Activated CD8-positive, alpha-beta memory T cell treated with anti-CD3 and anti-CD28 coated beads for 36 hours (primary cell): Measurements from ENCODE around the gene TEAD2. TPM values are rescaled to one million over a fixed set of nuclear protein-coding genes. Genes with fewer than 3 reads are reported as not detected.

Experiments
- CTCF ChIA-PET: fragments of 350-600 bp; sonication (Branson Sonifier 250); formaldehyde crosslinking; loops from one replicate; lab custom pipeline; 2021; ENCODE audit warnings: antibody characterized with exemption; lab: Charles Lee
- POLR2A ChIA-PET: fragments of 350-600 bp; sonication (Branson Sonifier 250); formaldehyde crosslinking; loops from one replicate; lab custom pipeline; 2021; ENCODE audit warnings: antibody characterized with exemption; lab: Charles Lee
- total RNA-seq, 2 experiments: library from RNA; stranded (reverse); gene quantifications; one replicate each; pipeline ENCODE4 v1.2.3, GENCODE V29; 2021

TEAD2 gene
- total RNA-seq: not detected

DNA sequence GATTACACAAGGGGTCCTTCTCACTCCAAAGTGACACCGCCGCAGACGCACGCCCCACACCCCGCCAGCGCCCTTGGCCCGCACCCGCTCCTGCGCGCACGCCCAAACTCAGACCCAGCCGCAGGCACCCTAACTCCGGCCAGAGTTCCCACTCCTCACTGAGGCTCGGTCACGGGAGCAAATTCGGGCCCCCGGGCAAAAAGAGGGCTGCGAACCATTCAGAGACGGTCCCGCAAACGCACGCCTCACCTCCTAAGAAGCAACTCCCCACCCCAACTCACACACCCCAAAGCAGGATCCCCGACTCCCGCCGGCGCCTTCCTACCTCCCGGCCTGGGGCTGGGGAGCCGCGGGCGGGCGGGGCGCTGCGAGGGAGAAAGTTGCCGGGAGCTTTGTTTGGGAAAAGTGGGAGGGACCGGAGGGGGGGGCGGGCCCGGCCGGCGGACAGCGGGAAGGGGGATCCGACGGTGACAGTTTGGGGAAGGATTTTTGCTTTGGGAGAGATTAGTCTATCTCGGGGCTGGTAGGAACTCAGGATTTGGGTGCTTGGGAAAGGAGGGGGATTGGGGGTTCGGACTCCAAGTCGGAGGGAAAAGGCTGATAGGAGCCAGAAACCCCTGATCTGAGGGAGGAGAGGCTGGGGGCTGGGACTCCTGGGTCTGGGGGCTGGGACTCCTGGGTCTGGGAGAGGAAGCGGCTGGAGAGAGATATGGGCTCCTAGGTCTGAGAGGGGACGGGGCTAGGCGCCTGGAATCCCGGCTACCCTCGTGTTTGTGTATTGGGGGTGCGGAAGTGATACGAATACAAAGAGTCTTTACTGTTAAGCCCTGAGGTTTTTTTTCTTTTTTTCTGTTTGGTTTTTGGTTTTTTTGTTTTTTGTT, at the start of gene TEAD2:
TEAD2 (minus strand) TSS at position 369 of the 881 bp plus-strand sequence. CDS start 2,341 bp downstream, outside the sequence.
- ChIA-PET CTCF (no interaction called here), POLR2A (interaction anchor here (0.6 kb wide), 1 partner anchor 734 kb away, joined by 4 read pairs; no protein-coding TSS in a partner anchor)

DNA sequence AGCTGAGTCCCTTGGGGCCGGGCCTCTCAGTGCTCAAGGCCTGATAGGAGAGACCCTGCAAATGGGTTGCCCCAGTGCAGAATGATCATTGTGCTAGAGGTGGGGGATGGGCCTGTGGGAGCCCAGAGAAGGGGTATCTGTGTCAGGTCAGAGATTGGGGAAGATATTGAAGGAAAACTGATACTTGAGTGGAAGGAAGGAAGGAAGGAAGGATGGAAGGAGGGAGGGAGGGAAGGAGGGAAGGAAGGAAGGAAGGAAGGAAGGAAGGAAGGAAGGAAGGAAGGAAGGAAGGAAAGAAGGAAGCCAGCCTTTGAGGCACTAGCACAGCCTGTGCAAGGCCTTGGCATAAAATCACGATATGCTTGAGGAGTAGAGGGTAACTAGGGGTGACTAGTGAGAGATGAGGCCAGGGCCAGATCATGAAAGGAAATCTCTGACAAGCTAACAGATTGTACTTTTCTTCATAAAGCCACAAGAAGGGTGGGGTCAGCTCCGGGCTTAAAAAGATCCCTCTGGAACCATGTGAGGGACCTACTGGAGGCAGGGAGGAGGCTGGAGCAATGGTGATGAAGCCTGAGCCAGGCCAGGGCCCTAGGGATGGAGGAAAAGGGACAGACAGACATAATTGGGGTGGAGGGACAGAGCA, 49.6 kb upstream of the TEAD2 start:
- CTCF ChIA-PET: interaction anchor here (0.7 to 2.5 kb wide), 3 partner anchors 27 to 525 kb away, joined by 3 to 5 read pairs (median 3); no protein-coding TSS in a partner anchor
- POLR2A ChIA-PET: no interaction called here

DNA sequence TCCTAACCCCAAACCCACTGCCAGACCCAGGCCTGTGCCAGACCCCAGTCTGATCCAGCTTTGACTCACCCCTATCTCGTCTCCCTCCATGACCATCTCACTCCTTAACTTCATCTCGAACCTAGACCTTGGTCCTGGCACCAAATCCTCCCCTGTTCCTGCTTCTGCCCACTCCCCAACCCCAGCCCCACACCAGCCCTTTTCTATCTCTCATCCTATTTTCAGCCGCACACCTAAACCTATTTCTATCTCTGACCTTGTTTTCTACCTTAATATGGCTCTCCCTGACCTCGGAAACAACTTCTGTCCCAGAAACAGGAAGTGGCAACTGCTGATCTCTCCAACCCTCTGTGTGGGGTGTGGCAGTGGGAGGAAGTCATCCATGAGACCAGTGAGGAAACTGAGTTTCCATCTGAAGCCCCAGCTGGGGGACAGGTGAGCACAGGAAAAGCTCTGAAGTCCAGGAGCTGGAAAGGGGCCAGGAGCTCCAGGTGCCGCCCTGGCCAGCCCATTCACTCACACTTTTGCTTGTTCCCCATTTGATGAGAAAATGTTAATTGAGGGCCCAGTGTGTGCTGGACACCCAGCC, 47.3 kb upstream of the TEAD2 start:
- CTCF ChIA-PET: interaction anchor here (1.4 to 2.5 kb wide), 2 partner anchors 18 to 81 kb away, joined by 4 to 5 read pairs; no protein-coding TSS in a partner anchor
- POLR2A ChIA-PET: interaction anchor here (1.3 kb wide), 1 partner anchor 32 kb away, joined by 7 read pairs; the partner anchor contains the start of gene SLC17A7

DNA sequence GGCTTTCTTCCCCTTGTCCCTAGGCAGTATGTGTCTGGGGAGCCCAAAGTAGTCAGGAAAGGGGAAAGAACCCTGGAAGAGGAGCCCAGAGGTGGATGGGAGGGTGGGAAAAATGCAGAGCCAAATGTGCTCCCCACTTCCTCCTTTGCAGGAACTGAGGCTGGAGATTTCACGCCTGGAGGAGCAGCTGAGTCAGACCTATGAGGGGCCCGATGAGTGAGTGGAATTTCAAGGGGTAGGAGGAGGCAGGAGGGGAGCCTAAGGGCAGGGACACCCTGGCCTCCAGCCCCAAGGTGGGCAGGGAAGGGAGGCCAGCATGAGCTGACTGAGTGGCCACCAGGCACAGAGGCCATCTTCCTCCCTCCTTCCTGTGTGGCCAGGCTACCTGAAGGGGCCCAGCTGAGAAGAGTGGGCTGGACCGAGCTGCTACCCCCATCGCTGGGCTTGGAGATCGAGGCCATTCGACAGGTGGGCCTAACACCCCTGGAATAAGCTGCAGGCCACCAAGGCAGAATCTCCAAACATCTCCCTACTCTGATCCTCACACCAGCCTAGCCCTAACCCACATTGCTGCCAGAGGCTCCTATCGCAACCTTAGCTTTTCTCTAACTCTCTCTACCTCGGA, 46.7 kb upstream of the TEAD2 start:
- CTCF ChIA-PET: interaction anchor here (0.9 to 2.5 kb wide), 3 partner anchors 17 to 81 kb away, joined by 4 to 6 read pairs (median 5); no protein-coding TSS in a partner anchor
- POLR2A ChIA-PET: interaction anchor here (0.7 kb wide), 1 partner anchor 210 kb away, joined by 3 read pairs; no protein-coding TSS in a partner anchor

DNA sequence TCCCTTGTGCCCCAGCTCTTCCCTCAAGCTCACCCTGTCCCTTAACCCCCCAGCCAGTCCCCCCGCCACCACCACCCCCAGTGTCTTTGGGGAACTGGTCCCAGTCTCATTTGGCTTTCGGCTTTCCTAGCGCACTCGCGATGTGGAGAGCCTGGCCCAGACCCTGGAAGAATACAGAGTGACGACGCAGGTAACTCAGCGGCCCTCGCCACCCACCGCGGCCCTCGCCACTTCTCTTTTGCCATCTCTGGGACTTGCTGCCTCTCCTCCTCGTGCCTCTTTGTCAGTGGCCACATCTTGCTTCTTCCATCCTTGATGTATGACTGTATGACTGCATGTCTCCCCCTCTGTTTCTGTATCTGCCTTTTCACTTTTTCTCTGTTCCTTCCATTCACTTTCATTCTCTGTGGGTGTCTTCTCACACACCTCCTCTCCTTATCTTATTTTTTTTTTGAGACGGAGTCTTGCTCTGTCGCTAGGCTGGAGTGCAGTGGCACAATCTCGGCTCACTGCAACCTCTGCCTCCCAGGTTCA, 45.3 kb upstream of the TEAD2 start:
- CTCF ChIA-PET: interaction anchor here (0.9 kb wide), 1 partner anchor 23 kb away, joined by 4 read pairs; no protein-coding TSS in a partner anchor
- POLR2A ChIA-PET: no interaction called here

DNA sequence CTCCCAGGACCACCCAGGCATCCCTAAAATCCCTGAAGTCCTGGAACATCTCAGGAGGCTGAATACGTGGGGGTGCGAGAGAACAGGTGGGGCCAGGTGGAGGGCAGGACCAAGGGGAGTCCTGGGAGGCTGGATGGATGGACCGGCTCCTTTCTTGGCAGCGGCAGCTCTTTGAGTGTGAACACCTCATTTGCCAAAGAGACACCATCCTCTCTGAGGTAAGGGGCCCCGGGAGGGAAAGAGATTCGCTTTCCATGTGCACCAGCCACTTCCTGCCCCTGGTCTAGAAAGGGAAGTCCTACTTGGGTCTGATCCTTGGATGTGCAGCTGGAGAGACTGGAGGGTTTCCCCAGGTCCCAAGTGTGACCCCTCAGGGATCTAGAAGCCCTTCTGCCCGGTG, 44.9 kb upstream of the TEAD2 start:
- ChIA-PET POLR2A (no interaction called here), CTCF (interaction anchor here (0.9 kb wide), 1 partner anchor 23 kb away, joined by 4 read pairs; no protein-coding TSS in a partner anchor)

DNA sequence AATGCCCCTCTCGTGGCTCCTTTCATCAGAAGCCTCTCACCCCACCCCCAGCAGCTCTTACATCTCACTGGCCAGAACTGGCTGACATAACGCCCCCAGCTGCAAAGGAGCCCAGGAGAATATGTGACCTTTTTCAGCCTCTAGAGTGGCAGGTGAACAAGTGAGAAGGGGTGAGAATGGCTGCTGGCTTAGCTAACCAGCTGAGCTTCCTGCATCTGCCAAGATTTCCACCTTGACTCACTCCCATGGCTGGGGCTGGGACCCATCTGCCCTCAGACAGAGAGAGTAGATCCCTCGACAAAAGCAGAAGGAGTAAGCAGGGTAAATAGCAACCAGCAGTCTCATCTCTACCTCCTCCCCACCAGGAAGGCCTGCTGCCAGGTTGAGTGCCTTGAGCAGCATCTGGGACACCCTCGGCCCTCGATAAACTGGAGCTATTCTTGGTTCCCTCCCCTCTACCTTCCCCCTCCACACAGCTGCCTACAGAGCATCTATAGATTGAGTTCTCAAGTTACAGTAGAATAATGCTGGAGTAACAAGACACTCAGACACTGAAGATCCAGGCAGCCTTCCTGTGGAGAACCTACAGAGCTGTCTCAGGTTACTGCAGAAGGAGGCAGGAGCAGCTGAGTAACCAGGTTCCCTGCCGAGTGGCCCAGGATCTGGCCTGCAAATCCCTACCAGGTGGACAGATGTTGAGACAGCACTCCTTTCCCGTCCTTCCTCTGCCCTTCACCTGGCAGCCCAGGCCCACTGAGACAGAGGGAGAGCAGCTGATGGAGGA, 41.4 kb upstream of the TEAD2 start:
- ChIA-PET POLR2A (no interaction called here), CTCF (interaction anchor here (1.4 kb wide), 1 partner anchor 12 kb away, joined by 3 read pairs; no protein-coding TSS in a partner anchor)

DNA sequence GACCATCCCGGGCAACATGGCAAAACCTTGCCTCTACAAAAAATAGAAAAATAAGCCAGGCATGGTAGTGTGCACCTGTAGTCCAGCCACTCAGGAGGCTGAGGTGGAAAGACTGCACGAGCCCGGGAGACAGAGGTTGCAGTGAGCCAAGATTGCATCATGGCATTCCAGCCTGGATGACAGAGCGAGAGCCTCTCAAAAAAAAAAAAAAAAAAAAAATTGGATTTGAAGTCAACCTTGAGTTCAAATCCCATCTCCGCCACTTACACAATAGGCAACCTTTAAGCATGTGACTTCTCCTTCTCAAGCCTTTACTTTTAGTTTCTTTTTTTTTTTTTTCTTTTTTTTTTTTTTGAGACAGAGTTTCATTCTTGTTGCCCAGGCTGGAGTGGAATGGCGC, 37.8 kb upstream of the TEAD2 start:
- ChIA-PET CTCF (no interaction called here), POLR2A (no interaction called here)

DNA sequence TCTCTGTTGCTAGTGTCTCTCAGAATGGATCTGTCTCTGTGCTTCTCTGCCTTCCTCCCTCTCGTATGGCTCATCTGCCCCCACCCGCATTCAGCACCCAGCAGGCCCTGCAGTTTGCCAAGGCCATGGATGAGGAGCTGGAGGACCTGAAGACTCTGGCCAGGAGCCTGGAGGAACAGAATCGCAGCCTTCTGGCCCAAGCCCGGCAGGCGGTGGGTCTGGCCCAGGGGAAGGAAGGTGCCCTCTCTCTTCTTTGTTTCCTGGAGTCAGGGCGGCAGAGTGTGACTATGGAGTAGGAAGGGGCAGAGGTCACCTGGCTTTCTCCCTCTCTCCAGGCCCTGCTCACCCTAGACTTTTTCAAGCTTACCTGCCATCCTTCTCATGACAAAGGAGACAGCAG, 36.7 kb upstream of the TEAD2 start:
- POLR2A ChIA-PET: interaction anchor here (1.0 kb wide), 1 partner anchor 27 kb away, joined by 3 read pairs; no protein-coding TSS in a partner anchor
- CTCF ChIA-PET: no interaction called here

DNA sequence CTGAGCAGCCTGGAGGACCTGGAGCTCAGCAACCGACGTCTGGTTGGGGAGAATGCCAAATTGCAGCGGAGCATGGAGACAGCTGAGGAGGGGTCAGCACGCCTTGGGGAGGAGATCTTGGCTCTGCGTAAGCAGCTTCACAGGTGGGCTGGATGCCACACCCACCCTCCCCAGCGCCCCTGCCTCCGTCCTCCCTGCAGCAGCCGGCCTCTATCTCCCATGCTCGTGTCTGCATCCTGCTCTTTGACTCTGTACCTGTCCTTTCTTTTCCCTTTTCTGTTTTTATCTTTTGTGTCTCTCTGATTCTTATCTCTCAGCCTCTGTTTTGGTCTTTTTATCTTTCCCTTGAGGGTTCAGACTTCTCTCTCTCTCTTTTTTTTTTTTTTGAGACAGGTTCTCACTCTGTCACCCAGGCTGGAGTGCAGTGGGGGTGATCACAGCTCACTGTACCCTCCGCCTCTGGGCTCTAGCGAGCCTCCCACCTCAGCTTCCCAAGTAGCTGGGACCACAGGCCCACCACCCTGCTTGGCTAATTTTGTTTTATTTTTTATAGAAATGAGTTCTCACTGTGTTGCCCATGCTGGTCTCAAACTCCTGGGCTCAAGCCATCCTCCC, 35.9 kb upstream of the TEAD2 start:
- ChIA-PET POLR2A (interaction anchor here (1.0 kb wide), 1 partner anchor 28 kb away, joined by 3 read pairs; no protein-coding TSS in a partner anchor), CTCF (no interaction called here)

DNA sequence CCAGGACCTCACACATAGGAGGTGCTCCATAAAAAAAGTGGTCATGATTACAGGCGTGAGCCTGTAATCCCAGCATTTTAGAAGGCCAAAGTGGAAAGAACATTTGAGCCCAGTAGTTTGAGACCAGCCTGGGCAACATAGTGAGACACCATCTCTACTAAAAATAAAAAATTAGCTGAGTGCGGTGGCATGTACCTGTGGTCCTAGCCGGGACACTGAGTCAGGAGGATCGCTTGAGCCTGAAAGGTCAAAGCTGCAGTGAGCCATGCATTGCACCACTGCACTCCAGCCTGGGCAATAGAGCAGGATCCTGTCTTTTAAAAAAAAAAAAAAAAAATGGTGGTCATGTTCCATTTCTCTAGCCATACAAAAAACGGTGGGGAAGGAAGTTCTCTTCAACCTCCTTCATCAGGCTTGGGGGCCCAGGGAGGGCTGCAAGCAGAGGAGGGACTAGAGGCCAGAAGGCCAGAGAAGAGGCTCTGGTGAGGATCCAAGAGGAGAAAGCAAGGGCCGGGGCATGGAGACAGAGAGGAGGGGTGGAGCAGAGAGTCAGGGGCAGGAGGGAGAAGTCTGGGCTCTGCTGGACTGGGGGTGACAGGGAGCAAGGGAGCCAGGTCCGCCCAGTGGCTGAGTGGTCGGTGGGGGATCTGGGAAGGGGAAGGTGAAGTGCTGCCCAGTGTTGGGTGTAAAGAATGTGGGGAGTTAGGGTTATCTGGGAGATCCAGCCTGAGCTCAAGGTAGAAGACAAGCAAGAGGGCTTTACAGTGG, 34.7 kb upstream of the TEAD2 start:
- CTCF ChIA-PET: interaction anchor here (0.7 kb wide), 1 partner anchor 255 kb away, joined by 3 read pairs; no protein-coding TSS in a partner anchor
- POLR2A ChIA-PET: interaction anchor here (0.7 kb wide), 1 partner anchor 285 kb away, joined by 7 read pairs; no protein-coding TSS in a partner anchor

DNA sequence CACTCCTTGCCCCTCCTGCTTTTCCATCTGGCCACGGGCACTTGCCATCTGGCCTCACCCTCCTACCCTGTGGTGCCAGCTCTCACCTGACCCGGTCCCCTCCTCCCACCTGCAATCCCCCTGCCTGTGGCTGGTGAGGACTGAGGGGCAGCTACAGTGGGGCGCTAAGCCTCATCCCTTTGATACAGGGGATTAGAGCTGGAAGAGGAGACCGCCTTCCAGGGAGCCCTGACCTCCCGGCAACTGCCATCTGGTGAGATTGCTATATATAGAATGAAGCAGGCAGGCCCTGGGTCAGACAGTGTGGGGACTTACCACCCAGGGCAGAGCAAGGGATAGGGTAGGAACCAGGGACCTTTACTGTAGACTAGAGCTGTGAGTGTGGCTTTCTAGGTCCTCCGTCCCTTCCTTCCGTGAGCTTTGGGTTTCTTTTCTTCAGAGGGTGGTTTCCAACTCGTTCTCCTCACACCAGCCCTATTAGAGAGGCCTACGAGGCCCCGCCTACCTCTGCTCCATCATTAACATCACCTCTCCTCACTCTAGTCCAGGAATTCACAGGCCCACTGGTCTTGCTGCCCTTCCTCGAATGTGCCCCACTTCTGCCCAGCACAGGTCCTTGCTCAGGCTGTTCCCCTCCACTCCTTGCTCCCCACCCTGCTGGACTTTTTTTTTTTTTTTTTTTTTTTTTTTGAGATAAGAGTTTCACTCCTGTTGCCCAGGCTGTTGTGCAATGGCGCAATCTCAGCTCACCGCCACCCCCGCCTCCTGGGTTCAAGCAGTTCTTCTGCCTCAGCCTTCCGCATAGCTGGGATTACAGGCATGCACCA, 33.6 kb upstream of the TEAD2 start:
- ChIA-PET POLR2A (interaction anchor here (0.6 to 0.7 kb wide), 2 partner anchors 72 to 286 kb away, joined by 3 to 7 read pairs; no protein-coding TSS in a partner anchor), CTCF (interaction anchor here (0.7 kb wide), 1 partner anchor 254 kb away, joined by 3 read pairs; no protein-coding TSS in a partner anchor)

DNA sequence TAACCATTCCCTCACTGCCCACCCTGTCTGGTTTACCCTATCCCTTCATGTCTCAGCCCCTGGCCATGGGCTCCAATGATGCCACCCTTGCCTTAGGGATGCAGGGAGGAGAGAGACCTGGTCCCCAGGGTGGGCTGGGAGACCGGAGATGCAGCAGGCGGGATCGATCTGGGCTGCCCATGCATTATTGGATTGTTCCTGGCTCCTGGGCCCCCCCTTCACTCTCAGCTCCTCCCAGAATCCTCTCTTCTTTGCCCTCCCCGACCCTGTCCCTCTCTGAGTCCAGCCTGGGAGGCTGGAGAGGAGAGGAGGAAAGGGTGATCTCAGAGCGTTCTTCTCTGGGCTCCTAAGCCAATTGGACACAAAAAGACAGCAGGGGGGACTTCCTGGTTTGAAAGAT, 31.7 kb upstream of the TEAD2 start:
- ChIA-PET CTCF (interaction anchor here (0.6 to 3.5 kb wide), 4 partner anchors 12 to 193 kb away, joined by 3 to 36 read pairs (median 3); no protein-coding TSS in a partner anchor), POLR2A (no interaction called here)

DNA sequence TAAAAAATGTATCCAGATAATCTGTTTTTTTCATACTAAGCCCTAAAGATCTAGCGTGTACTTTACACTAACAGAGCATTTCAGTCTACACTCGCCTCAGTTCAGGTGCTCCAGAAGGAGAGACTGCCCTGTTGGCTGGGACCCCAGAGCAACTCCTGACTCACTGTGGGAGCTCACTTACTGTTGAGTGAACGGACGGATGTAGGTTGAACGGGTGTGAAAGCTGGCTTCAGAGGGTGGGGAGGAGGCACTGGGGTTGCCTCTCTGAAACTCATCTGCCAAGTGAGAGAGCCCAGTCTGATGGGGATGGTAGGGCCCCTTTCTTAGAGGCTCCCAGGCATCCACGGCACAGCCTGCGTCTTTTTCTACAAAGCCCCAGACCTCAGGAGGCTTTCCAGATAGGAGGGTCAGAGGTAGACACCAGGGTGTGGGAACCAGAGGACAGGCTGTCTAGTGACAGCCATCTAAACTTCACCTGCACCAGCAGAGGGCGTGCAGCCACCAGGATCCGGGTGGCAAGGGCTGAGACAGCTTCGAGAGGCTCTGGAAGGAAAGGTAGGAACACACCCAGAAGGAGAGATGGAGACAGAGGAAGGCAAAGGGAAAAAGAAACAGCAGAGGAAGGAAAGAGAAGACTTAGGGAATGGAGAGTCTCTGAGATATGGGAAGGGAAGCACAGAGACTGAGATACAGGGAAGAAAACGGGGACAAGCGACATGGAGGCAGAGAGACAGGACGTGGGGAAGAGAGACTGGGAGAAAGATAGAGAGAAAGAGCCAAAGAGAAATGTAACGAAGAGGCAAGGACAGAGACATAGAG, 29.6 kb upstream of the TEAD2 start:
- POLR2A ChIA-PET: no interaction called here
- CTCF ChIA-PET: interaction anchor here (0.5 to 3.5 kb wide), 21 partner anchors 12 to 628 kb away, joined by 3 to 36 read pairs (median 4); partner anchors contain the start of gene PIH1D1
